Stimulated activated CD4-positive, alpha-beta T cell treated with anti-CD3 and anti-CD28 coated beads, Interleukin-1b, Interleukin-23, amount 100 ng/mL, for 1 hour (primary cell): ENCODE results near the gene TRPV4.

Source experiments
- DNase-seq, 2 donors: peaks; one replicate each; pipeline ENCODE4 v3.0.0-alpha.2; 2020; ENCODE audit warnings: low read depth in 2 of 2

The TRPV4 gene

GRCh38 chr12:109760930-109761921 is 72.0 kb downstream of the TRPV4 start:
- no peak for DNase-seq

- no peak for DNase-seq
Observed at GRCh38 chr12:109760031-109760929, 72.9 kb downstream of the TRPV4 start.

- DNase-seq: no peak
Observed at GRCh38 chr12:109759595-109759994, 73.6 kb downstream of the TRPV4 start.

- DNase-seq: no peak
Observed at GRCh38 chr12:109758426-109759420, 74.5 kb downstream of the TRPV4 start.

GRCh38 chr12:109757671-109758265 is 75.4 kb downstream of the TRPV4 start:
- no peak for DNase-seq

GRCh38 chr12:109756457-109756856 is 76.7 kb downstream of the TRPV4 start:
- no peak for DNase-seq

GRCh38 chr12:109753959-109754358 is 79.2 kb downstream of the TRPV4 start:
- DNase-seq: no peak

GRCh38 chr12:109753054-109753401 is 80.2 kb downstream of the TRPV4 start:
- DNase-seq: no peak

GRCh38 chr12:109752117-109753053 is 80.8 kb downstream of the TRPV4 start:
- no peak for DNase-seq

GRCh38 chr12:109744986-109745942 is 87.9 kb downstream of the TRPV4 start:
- DNase-seq: no peak

- no peak for DNase-seq
Observed at GRCh38 chr12:109744026-109744425, 89.2 kb downstream of the TRPV4 start.

- no peak for DNase-seq
Observed at GRCh38 chr12:109743076-109743910, 89.9 kb downstream of the TRPV4 start.

- no peak for DNase-seq
Observed at GRCh38 chr12:109741970-109742703, 91.1 kb downstream of the TRPV4 start.

- DNase-seq: no peak
Observed at GRCh38 chr12:109741286-109741969, 91.8 kb downstream of the TRPV4 start.

GRCh38 chr12:109740694-109741245 is 92.4 kb downstream of the TRPV4 start:
- DNase-seq: no peak
